Placental pericyte (primary cell): ENCODE measurements around the gene CSF2RB. TPM values are rescaled to one million over a fixed set of nuclear protein-coding genes. Genes with fewer than 3 reads are reported as not detected.

Source experiments
- total RNA-seq: library from RNA; depleted of rRNA; stranded (reverse); fragments of >200 nt; gene quantifications from 2 replicates; pipeline ENCODE4 v1.2.3, GENCODE V29; 2012

Gene CSF2RB
- total RNA-seq = under 0.01 and 0.14 TPM in 2 replicates

GRCh38 chr22:36913427-36914389 is at the start of gene CSF2RB:
CSF2RB (plus strand) TSS chr22:36913628; CDS start chr22:36922208, 8,580 bp downstream.

Other genes starting within 250 kb of the CSF2RB start
- gene CACNG2, start 209.9 kb upstream of the CSF2RB start, total RNA-seq = not detected in 2 replicates
- 15.9 and 21.0 TPM in 2 replicates for gene IFT27, start 137.5 kb upstream of the CSF2RB start, total RNA-seq
- gene PVALB, start 96.6 kb upstream of the CSF2RB start, total RNA-seq = not detected in 2 replicates
- not detected in 2 replicates for gene NCF4, start 52.6 kb upstream of the CSF2RB start, total RNA-seq
- 34.4 and 64.6 TPM in 2 replicates for gene TST, start 105.8 kb downstream of the CSF2RB start, total RNA-seq
- gene MPST, start 106.1 kb downstream of the CSF2RB start, total RNA-seq = 88.5 and 172 TPM in 2 replicates
- gene KCTD17, start 138.1 kb downstream of the CSF2RB start, total RNA-seq = 47.3 and 55.4 TPM in 2 replicates
- gene TMPRSS6, start 196.1 kb downstream of the CSF2RB start, total RNA-seq = not detected in 2 replicates
- 0.22 and 0.57 TPM in 2 replicates for gene IL2RB, start 236.3 kb downstream of the CSF2RB start, total RNA-seq